Right lobe of liver (tissue), 6 donors: Measurements from ENCODE around the gene SCYGR1. TPM values are rescaled to one million over a fixed set of nuclear protein-coding genes. Genes with fewer than 3 reads are reported as not detected.

Experiments
- ATAC-seq, 4 donors: fragments of 200-7000 bp; cut with Tn5 transposase; one replicate each; pipeline ENCODE4 v1.9.1; 2020; ENCODE audit warnings: mild to moderate bottlenecking in 4 of 4, moderate library complexity in 4 of 4
- DNase-seq, 3 donors: peaks; one replicate each; pipeline ENCODE4 v3.0.0-alpha.2; 2020
- H3K27ac ChIP-seq, 3 donors: fragments of 200-600 bp; one replicate each; pipeline ENCODE4 v1.8.0; 2022
- H3K27me3 ChIP-seq, 2 donors: fragments of 200-600 bp; one replicate each; pipeline ENCODE4 v1.8.0; 2022
- H3K36me3 ChIP-seq, 4 donors: fragments of 200-600 bp; sonication (generic) in 1 of 4; one replicate each; pipeline versions ENCODE4 v1.5.1 to v1.8.0; 2017 to 2022; ENCODE audit warnings: control low read depth in 1 of 4
- H3K4me1 ChIP-seq, 4 donors: fragments of 200-600 bp; sonication (generic) in 1 of 4; one replicate each; pipeline versions ENCODE4 v1.5.1 to v1.8.0; 2017 to 2022; ENCODE audit warnings: control low read depth in 1 of 4
- H3K4me3 ChIP-seq, 3 donors: fragments of 200-600 bp; one replicate each; pipeline ENCODE4 v1.8.0; 2022
- H3K9me3 ChIP-seq, 4 donors: fragments of 200-600 bp; sonication (generic) in 1 of 4; one replicate each; pipeline versions ENCODE4 v1.5.1 to v1.8.0; 2017 to 2022; ENCODE audit warnings: control low read depth in 1 of 4
- CTCF ChIP-seq, 4 donors: fragments of 200-600 bp in 3 of 4; fragments of 450-650 bp in 1 of 4; IDR thresholded peaks; one replicate each; pipeline versions ENCODE4 v1.5.1 to v1.8.0; 2016 to 2022; ENCODE audit warnings: antibody characterized with exemption in 4 of 4, mild to moderate bottlenecking in 2 of 4
- POLR2A ChIP-seq: fragments of 450-650 bp; IDR thresholded peaks from one replicate; pipeline ENCODE4 v1.6.1; 2017; ENCODE audit warnings: antibody characterized with exemption, mild to moderate bottlenecking
- WGBS: methylation state at CpG from one replicate; pipeline ENCODE4 v1.1.6; 2018; ENCODE audit warnings: low coverage, low lambda C conversion rate; ENCODE audit not compliant: insufficient coverage; ENCODE audit errors: missing lambda C conversion rate; 5-methylcytosine and 5-hydroxymethylcytosine counted together
- intact Hi-C, 2 donors: fragments of 100-400 bp; cut with DNase I; formaldehyde crosslinking; loops; one replicate each; pipeline versions ENCODE4 v1.11.2 to v1.14.1; 2022
- total RNA-seq, 6 experiments: library from RNA; depleted of rRNA in 2 of 6; stranded (reverse); fragments of >200 nt in 2 of 6; fragmentation: NEBNext Ultra II Directional in 3 of 6; extraction: Animal tissue kit (Norgen Biotek cat#: 25700) in 3 of 6; gene quantifications; one replicate each; pipeline versions ENCODE4 v1.1.0 to v1.2.4, GENCODE V29; 2016 to 2023
- donor health status: DM: no; HTN: yes; CAD: no.
- donor health status: DM: no; HTN: no; CAD: no.
- donor health status: DM: no; HTN: no; CAD: no.
- donor health status: DM: no; HTN: yes; CAD: no.
- donor health status: DM: no; HTN: yes; CAD: no.

Gene SCYGR1
- total RNA-seq, 6 experiments from 2014 or later: not detected

GRCh38 chr2:227423656-227424499 lies 36.1 kb upstream of the SCYGR1 start:
- DNase-seq (no peak), ATAC-seq (no peak)
- no peaks in the 10 kb centered on the region for H3K9me3 ChIP-seq
- intact Hi-C loops: no loop called here
- WGBS: 81% methylated on average over 10 of the region's 10 CpGs
- TF ChIP-seq POLR2A: no peak
- TF ChIP-seq CTCF (IDR thresholded peaks at IDR 0.05): no peak
- H3K4me3 ChIP-seq: no peak overlapping the region
- no peak overlapping the region for H3K27ac ChIP-seq
- H3K27me3 ChIP-seq: no peaks in the 10 kb centered on the region
- H3K4me1 ChIP-seq: no peaks in the 10 kb centered on the region
- no peaks in the 10 kb centered on the region for H3K36me3 ChIP-seq

- Histone ChIP-seq H3K9me3 (no peaks in the 10 kb centered on the region), H3K4me1 (peaks cover 0 to 3% (median 0%) of the 10 kb centered on the region in 4 donors), H3K4me3 (no peak overlapping the region), H3K27me3 (no peaks in the 10 kb centered on the region), H3K36me3 (no peaks in the 10 kb centered on the region), H3K27ac (no peak overlapping the region)
- DNase-seq (no peak), ATAC-seq (peak in 3 of 4 donors; percentile 34 to 74 (median 39))
- intact Hi-C loops: no loop called here
- TF ChIP-seq CTCF (IDR thresholded peaks at IDR 0.05) (no peak), POLR2A (no peak)
- 68% methylated on average over 11 of the region's 15 CpGs for WGBS
These were observed 32.6 kb upstream of the SCYGR1 start for GRCh38 chr2:227420087-227421052.

- no peaks in the 10 kb centered on the region for H3K27me3 ChIP-seq
- 71% methylated on average over 4 of the region's 4 CpGs for WGBS
- ATAC-seq: no peak
- no peaks in the 10 kb centered on the region for H3K36me3 ChIP-seq
- intact Hi-C loops: no loop called here
- no peak overlapping the region for H3K27ac ChIP-seq
- TF ChIP-seq POLR2A: no peak
- no peak for TF ChIP-seq CTCF (IDR thresholded peaks at IDR 0.05)
- peaks cover 0 to 11% (median 0%) of the 10 kb centered on the region in 4 donors for H3K4me1 ChIP-seq
- no peak for DNase-seq
- no peak overlapping the region for H3K4me3 ChIP-seq
- no peaks in the 10 kb centered on the region for H3K9me3 ChIP-seq
These were observed 29.0 kb upstream of the SCYGR1 start for GRCh38 chr2:227416701-227417100.

GRCh38 chr2:227415538-227416424 lies 28.0 kb upstream of the SCYGR1 start:
- no peak overlapping the region for H3K27ac ChIP-seq
- DNase-seq (no peak), ATAC-seq (peak; percentile 66 to 80 (median 70))
- no peak overlapping the region for H3K4me3 ChIP-seq
- H3K9me3 ChIP-seq: no peaks in the 10 kb centered on the region
- no peaks in the 10 kb centered on the region for H3K36me3 ChIP-seq
- H3K4me1 ChIP-seq: peaks cover 0 to 11% (median 0%) of the 10 kb centered on the region in 4 donors
- TF ChIP-seq POLR2A (no peak), CTCF (IDR thresholded peaks at IDR 0.05) (no peak)
- intact Hi-C loops: no loop called here
- no peaks in the 10 kb centered on the region for H3K27me3 ChIP-seq
- 51% methylated on average over 10 of the region's 10 CpGs for WGBS
